ENCODE data around the gene SPTLC3. TPM values are rescaled to one million over a fixed set of nuclear protein-coding genes. Genes with fewer than 3 reads are reported as not detected.

Gene SPTLC3
- polyA plus RNA-seq, 3 donors = 0.01 TPM; not detected in 2

- WGBS (ENCODE audit: insufficient coverage) = 100% methylated on average over 1 of the region's 2 CpGs
- intact Hi-C loops (cut with micrococcal nuclease) = no loop called here
- no peak for TF ChIP-seq CTCF (IDR thresholded peaks at IDR 0.05)
Observed at GRCh38 chr20:13148961-13149360, 140.2 kb downstream of the SPTLC3 start.

GRCh38 chr20:13149371-13150105, 140.8 kb downstream of the SPTLC3 start:
- H3K4me3 ChIP-seq (replicated peaks in 1 of 3; ENCODE audit: low read depth in 2 of 3, low read length in 3 of 3) = no peak overlapping the region
- Mint-ChIP-seq H3K27ac (no peak overlapping the region), H3K9me3 (peaks cover 0 to 3% (median 0%) of the 10 kb centered on the region in 7 donors), H3K4me3 (no peak overlapping the region), H3K4me1 (no peaks in the 10 kb centered on the region), H3K36me3 (no peaks in the 10 kb centered on the region), H3K27me3 (ENCODE audit: low read depth in 3 of 3) (peaks cover 2 to 8% (median 3%) of the 10 kb centered on the region in 3 donors)
- H3K9me3 ChIP-seq (replicated peaks in 1 of 2; ENCODE audit: control insufficient read depth in 1 of 2, insufficient read depth in 1 of 2, low read length in 2 of 2) = no peaks in the 10 kb centered on the region
- no peaks in the 10 kb centered on the region for H3K27me3 ChIP-seq (ENCODE audit: control insufficient read depth in 2 of 2, insufficient read depth in 2 of 2, low read length in 2 of 2)
- no peaks in the 10 kb centered on the region for H3K79me2 ChIP-seq (ENCODE audit: insufficient read depth, low read length)
- no peak for DNase-seq
- H3K4me1 ChIP-seq (ENCODE audit: control insufficient read depth in 1 of 2, insufficient read depth in 2 of 2, low read length in 2 of 2) = no peaks in the 10 kb centered on the region
- intact Hi-C loops (cut with micrococcal nuclease) = no loop called here
- H3K4me2 ChIP-seq (replicated peaks; ENCODE audit: extremely low read depth, low read length, poor library complexity, severe bottlenecking) = no peak overlapping the region
- no peak for TF ChIP-seq CTCF (IDR thresholded peaks at IDR 0.05)
- no peak overlapping the region for H3K9ac ChIP-seq (ENCODE audit: insufficient read depth, low read length, poor library complexity, severe bottlenecking)
- 83% methylated on average over 5 of the region's 8 CpGs for WGBS (ENCODE audit: insufficient coverage)
- H3K36me3 ChIP-seq (replicated peaks in 1 of 2; ENCODE audit: control insufficient read depth in 1 of 2, insufficient read depth in 2 of 2, low read length in 2 of 2) = no peaks in the 10 kb centered on the region
- no peaks in the 10 kb centered on the region for H4K20me1 ChIP-seq (ENCODE audit: insufficient read depth, low read length)
- H2AFZ ChIP-seq (ENCODE audit: insufficient read depth, low read depth, low read length, poor library complexity, severe bottlenecking) = no peak overlapping the region
- H3K27ac ChIP-seq (ENCODE audit: low read depth in 1 of 2, low read length in 2 of 2) = no peak overlapping the region

More at GRCh38 chr20:13148961-13149360, 140.2 kb downstream of the SPTLC3 start:
- no peak overlapping the region for H3K27ac Mint-ChIP-seq
- DNase-seq = no peak
- Histone ChIP-seq H3K27ac (ENCODE audit: low read depth in 1 of 2, low read length in 2 of 2) (no peak overlapping the region), H3K9me3 (replicated peaks in 1 of 2; ENCODE audit: control insufficient read depth in 1 of 2, insufficient read depth in 1 of 2, low read length in 2 of 2) (no peaks in the 10 kb centered on the region), H3K27me3 (ENCODE audit: control insufficient read depth in 2 of 2, insufficient read depth in 2 of 2, low read length in 2 of 2) (no peaks in the 10 kb centered on the region), H3K4me1 (ENCODE audit: control insufficient read depth in 1 of 2, insufficient read depth in 2 of 2, low read length in 2 of 2) (no peaks in the 10 kb centered on the region), H4K20me1 (ENCODE audit: insufficient read depth, low read length) (no peaks in the 10 kb centered on the region), H3K9ac (ENCODE audit: insufficient read depth, low read length, poor library complexity, severe bottlenecking) (no peak overlapping the region), H3K4me3 (replicated peaks in 1 of 3; ENCODE audit: low read depth in 2 of 3, low read length in 3 of 3) (no peak overlapping the region), H3K4me2 (replicated peaks; ENCODE audit: extremely low read depth, low read length, poor library complexity, severe bottlenecking) (no peak overlapping the region), H2AFZ (ENCODE audit: insufficient read depth, low read depth, low read length, poor library complexity, severe bottlenecking) (no peak overlapping the region), H3K36me3 (replicated peaks in 1 of 2; ENCODE audit: control insufficient read depth in 1 of 2, insufficient read depth in 2 of 2, low read length in 2 of 2) (no peaks in the 10 kb centered on the region), H3K79me2 (ENCODE audit: insufficient read depth, low read length) (no peaks in the 10 kb centered on the region)
- no peak overlapping the region for H3K4me3 Mint-ChIP-seq
- H3K9me3 Mint-ChIP-seq = peaks cover 0 to 3% (median under 1%) of the 10 kb centered on the region in 7 donors
- peaks cover 2 to 8% (median 3%) of the 10 kb centered on the region in 3 donors for H3K27me3 Mint-ChIP-seq (ENCODE audit: low read depth in 3 of 3)
- no peaks in the 10 kb centered on the region for H3K36me3 Mint-ChIP-seq
- H3K4me1 Mint-ChIP-seq = no peaks in the 10 kb centered on the region

Data from CD14-positive monocyte (primary cell).